Body of pancreas (tissue), 4 donors: ENCODE measurements around the gene CYFIP2.

Experiments
- POLR2A ChIP-seq, 3 donors: fragments of 450-650 bp; IDR thresholded peaks; one replicate each; pipeline ENCODE4 v1.6.1; 2016; ENCODE audit warnings: antibody characterized with exemption in 3 of 3, mild to moderate bottlenecking in 2 of 3
- TF ChIP-seq, protein P1 (sequence below), 7 experiments: fragments of 450-650 bp in 4 of 7; fragments of 200-600 bp in 3 of 7; sonication (generic) in 3 of 7; IDR thresholded peaks; one replicate each; pipeline ENCODE4 v1.5.1; 2016 to 2019; ENCODE audit warnings: antibody characterized with exemption in 7 of 7

DNA sequence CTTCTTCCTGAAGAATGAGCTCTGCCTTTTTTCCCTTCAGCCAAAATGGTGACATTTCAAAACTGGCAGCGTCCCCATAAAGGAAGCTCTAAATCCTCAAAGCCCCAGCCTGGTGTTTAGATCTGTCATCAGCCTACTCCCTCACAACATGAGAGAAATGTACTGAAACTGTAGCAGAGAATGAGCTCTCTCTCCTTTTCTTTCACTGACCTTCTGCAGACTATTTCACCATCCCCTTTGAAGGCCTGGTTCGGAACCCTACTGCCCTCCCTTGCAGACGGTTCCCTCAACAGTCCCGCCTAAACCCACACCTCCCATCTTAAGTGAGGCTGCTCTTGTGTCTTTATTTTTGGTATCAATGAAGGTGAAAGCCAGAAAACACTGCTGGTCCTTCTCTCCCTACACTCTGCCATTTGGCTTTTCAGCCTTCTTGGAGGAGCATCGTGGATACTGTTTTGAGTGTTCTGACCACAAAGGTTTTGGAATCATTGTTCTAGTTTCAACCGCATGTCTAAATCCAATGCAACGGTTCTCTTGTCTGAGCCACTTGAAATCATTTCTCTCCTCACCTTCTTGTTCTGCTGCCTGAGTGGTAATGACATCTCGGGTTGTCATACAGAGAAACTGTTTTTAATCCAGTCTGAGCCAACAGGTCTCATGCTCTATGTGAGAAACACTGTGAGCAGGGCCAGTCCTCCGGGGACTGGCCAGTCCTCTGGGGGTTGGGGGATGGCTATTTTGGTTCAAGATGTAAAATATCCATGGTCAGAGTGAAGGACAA lies 46.2 kb upstream of the CYFIP2 start:
- TF ChIP-seq, protein P1, sequence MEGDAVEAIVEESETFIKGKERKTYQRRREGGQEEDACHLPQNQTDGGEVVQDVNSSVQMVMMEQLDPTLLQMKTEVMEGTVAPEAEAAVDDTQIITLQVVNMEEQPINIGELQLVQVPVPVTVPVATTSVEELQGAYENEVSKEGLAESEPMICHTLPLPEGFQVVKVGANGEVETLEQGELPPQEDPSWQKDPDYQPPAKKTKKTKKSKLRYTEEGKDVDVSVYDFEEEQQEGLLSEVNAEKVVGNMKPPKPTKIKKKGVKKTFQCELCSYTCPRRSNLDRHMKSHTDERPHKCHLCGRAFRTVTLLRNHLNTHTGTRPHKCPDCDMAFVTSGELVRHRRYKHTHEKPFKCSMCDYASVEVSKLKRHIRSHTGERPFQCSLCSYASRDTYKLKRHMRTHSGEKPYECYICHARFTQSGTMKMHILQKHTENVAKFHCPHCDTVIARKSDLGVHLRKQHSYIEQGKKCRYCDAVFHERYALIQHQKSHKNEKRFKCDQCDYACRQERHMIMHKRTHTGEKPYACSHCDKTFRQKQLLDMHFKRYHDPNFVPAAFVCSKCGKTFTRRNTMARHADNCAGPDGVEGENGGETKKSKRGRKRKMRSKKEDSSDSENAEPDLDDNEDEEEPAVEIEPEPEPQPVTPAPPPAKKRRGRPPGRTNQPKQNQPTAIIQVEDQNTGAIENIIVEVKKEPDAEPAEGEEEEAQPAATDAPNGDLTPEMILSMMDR (IDR thresholded peaks at IDR 0.05): no peak
- TF ChIP-seq POLR2A (IDR thresholded peaks at IDR 0.05): no peak
